ENCODE measurements around the gene HIVEP3.

- TF ChIP-seq CTCF (IDR thresholded peaks at IDR 0.05; ENCODE audit: insufficient read depth, low read depth, low read length) = no peak
- TF ChIP-seq EZH2 (IDR thresholded peaks at IDR 0.05; ENCODE audit: insufficient read depth, low read length) = no peak
Measured at GRCh38 chr1:41752514-41753170, 166.1 kb downstream of the HIVEP3 start.

Data from astrocyte (in vitro differentiated cells and primary cell).